SW 1271 (cell line): ENCODE measurements around the gene NT5DC2.

ENCODE experiments used
- DNase-seq, 2 experiments: peaks; one replicate each; lab custom pipeline; 2025; lab: John Stamatoyannopoulos, UW

The NT5DC2 gene

GRCh38 chr3:52509753-52510328, 23.8 kb downstream of the NT5DC2 start:
- no peak for DNase-seq

GRCh38 chr3:52507359-52507758, 26.3 kb downstream of the NT5DC2 start:
- DNase-seq, result no peak

GRCh38 chr3:52506266-52506966, 27.2 kb downstream of the NT5DC2 start:
- DNase-seq, result no peak

GRCh38 chr3:52504977-52505376, 28.7 kb downstream of the NT5DC2 start:
- DNase-seq, result no peak

- no peak for DNase-seq
These were observed 29.8 kb downstream of the NT5DC2 start for GRCh38 chr3:52503788-52504424.

- DNase-seq, result no peak
These were observed 30.8 kb downstream of the NT5DC2 start for GRCh38 chr3:52502808-52503350.

- DNase-seq, result no peak
These were observed 31.7 kb downstream of the NT5DC2 start for GRCh38 chr3:52502001-52502400.

GRCh38 chr3:52501046-52501445, 32.6 kb downstream of the NT5DC2 start:
- no peak for DNase-seq

- no peak for DNase-seq
These were observed 35.3 kb downstream of the NT5DC2 start for GRCh38 chr3:52498137-52499054.

- DNase-seq, result no peak
These were observed 37.7 kb downstream of the NT5DC2 start for GRCh38 chr3:52495777-52496602.

GRCh38 chr3:52494886-52495495, 38.7 kb downstream of the NT5DC2 start, which contains the start of gene STAB1:
STAB1 (plus strand) TSS chr3:52495338; CDS start chr3:52495414, 76 bp downstream.
- no peak for DNase-seq

- DNase-seq, result no peak
These were observed 39.2 kb downstream of the NT5DC2 start for GRCh38 chr3:52494445-52494844.

- no peak for DNase-seq
These were observed 40.2 kb downstream of the NT5DC2 start for GRCh38 chr3:52493232-52494017.

GRCh38 chr3:52492059-52492458, 41.6 kb downstream of the NT5DC2 start:
- DNase-seq, result no peak

- DNase-seq, result no peak
These were observed 42.6 kb downstream of the NT5DC2 start for GRCh38 chr3:52490939-52491526.

GRCh38 chr3:52490035-52490938, 43.4 kb downstream of the NT5DC2 start:
- no peak for DNase-seq

GRCh38 chr3:52489453-52489852, 44.2 kb downstream of the NT5DC2 start:
- no peak for DNase-seq

- no peak for DNase-seq
These were observed 44.9 kb downstream of the NT5DC2 start for GRCh38 chr3:52488746-52489145.
